IMR-90 (cell line): ENCODE results near the gene MYL12B. TPM values are rescaled to one million over a fixed set of nuclear protein-coding genes. Genes with fewer than 3 reads are reported as not detected.

Experiments
- ATAC-seq: fragments of 200-7000 bp; cut with Tn5 transposase; 2 replicates; pipeline ENCODE4 v1.9.1; 2020; ENCODE audit warnings: low read depth, mild to moderate bottlenecking, moderate library complexity
- BruUV-seq: library from RNA; stranded (reverse); fragments of 400-500 nt; replicated peaks from 2 replicates; lab custom pipeline; 2021; lab: Mats Ljungman, UMichigan
- CTCF ChIA-PET: fragments of 300-600 bp; formaldehyde crosslinking; extraction: SDS; loops from one replicate; lab custom pipeline; 2021; ENCODE audit warnings: antibody characterized with exemption; lab: Yijun Ruan, JAX
- POLR2A ChIA-PET: fragments of 300-600 bp; sonication (Branson Sonifier 250); formaldehyde crosslinking; loops from one replicate; lab custom pipeline; 2022; ENCODE audit warnings: antibody characterized with exemption; ENCODE audit not compliant: unreplicated experiment; lab: Charles Lee
- DNase-seq: peaks from one replicate; pipeline ENCODE4 v3.0.0; 2013
- H2AFZ ChIP-seq: replicated peaks from 2 replicates; pipeline ENCODE3; 2013; ENCODE audit warnings: low read length, mild to moderate bottlenecking; ENCODE audit not compliant: poor library complexity
- H2AK5ac ChIP-seq: 2 replicates; pipeline ENCODE4 v1.6.1; 2013; ENCODE audit warnings: low read depth, low read length, inconsistent platforms
- H2AK9ac ChIP-seq: replicated peaks from 2 replicates; pipeline ENCODE3; 2013; ENCODE audit warnings: mild to moderate bottlenecking, low read depth, low read length, moderate library complexity; ENCODE audit not compliant: poor library complexity
- H2BK120ac ChIP-seq: 2 replicates; pipeline ENCODE4 v1.6.1; 2013; ENCODE audit warnings: low read depth, low read length, inconsistent platforms
- H2BK15ac ChIP-seq: 3 replicates; pipeline ENCODE4 v1.6.1; 2013; ENCODE audit warnings: low read depth, low read length, inconsistent platforms
- H2BK20ac ChIP-seq: 2 replicates; pipeline ENCODE4 v1.6.1; 2013; ENCODE audit warnings: low read depth, mild to moderate bottlenecking, inconsistent platforms, low read length, moderate library complexity
- H2BK5ac ChIP-seq: 2 replicates; pipeline ENCODE4 v1.6.1; 2013; ENCODE audit warnings: mild to moderate bottlenecking, low read depth, low read length, inconsistent platforms; ENCODE audit not compliant: poor library complexity, severe bottlenecking
- H3K14ac ChIP-seq: replicated peaks from 2 replicates; pipeline ENCODE4 v1.6.1; 2013; ENCODE audit warnings: low read depth, low read length, inconsistent platforms
- H3K18ac ChIP-seq: 2 replicates; pipeline ENCODE4 v1.6.1; 2013; ENCODE audit warnings: low read depth, low read length, control low read depth
- H3K23ac ChIP-seq: 2 replicates; pipeline ENCODE4 v1.6.1; 2013; ENCODE audit warnings: low read depth, low read length, inconsistent platforms
- H3K27ac ChIP-seq: 2 replicates; pipeline ENCODE4 v1.5.1; 2013; ENCODE audit warnings: mild to moderate bottlenecking, control low read depth, low read length; ENCODE audit not compliant: insufficient read depth
- H3K27me3 ChIP-seq: 2 replicates; pipeline ENCODE4 v1.6.1; 2013; ENCODE audit warnings: low read length; ENCODE audit not compliant: control insufficient read depth, insufficient read depth
- H3K36me3 ChIP-seq: 2 replicates; pipeline ENCODE4 v1.6.1; 2013; ENCODE audit warnings: low read length, mixed read lengths; ENCODE audit not compliant: control insufficient read depth, insufficient read depth
- H3K4ac ChIP-seq: 2 replicates; pipeline ENCODE4 v1.6.1; 2013; ENCODE audit warnings: low read depth, low read length, inconsistent platforms
- H3K4me1 ChIP-seq: 2 replicates; pipeline ENCODE4 v1.6.1; 2013; ENCODE audit warnings: low read length, mixed read lengths; ENCODE audit not compliant: control insufficient read depth, insufficient read depth
- H3K4me2 ChIP-seq: 2 replicates; pipeline ENCODE4 v1.6.1; 2013; ENCODE audit warnings: low read depth, mild to moderate bottlenecking, control low read depth, low read length, moderate library complexity
- H3K4me3 ChIP-seq: 2 replicates; pipeline ENCODE4 v1.5.1; 2013; ENCODE audit warnings: low read depth, mild to moderate bottlenecking, control low read depth, low read length, moderate library complexity; ENCODE audit not compliant: insufficient read depth
- H3K56ac ChIP-seq: 2 replicates; pipeline ENCODE4 v1.6.1; 2013; ENCODE audit warnings: low read length, inconsistent platforms; ENCODE audit not compliant: insufficient read depth; ENCODE audit errors: extremely low read depth
- H3K79me1 ChIP-seq, 2 experiments: 2 replicates each; pipeline ENCODE4 v1.6.1; 2013; ENCODE audit warnings: low read length in 2 of 2, inconsistent platforms in 1 of 2, low read depth in 1 of 2
- H3K9ac ChIP-seq: 2 replicates; pipeline ENCODE4 v1.6.1; 2013; ENCODE audit warnings: low read depth, low read length, control low read depth
- H3K9me1 ChIP-seq: 2 replicates; pipeline ENCODE4 v1.6.1; 2013; ENCODE audit warnings: low read length, inconsistent platforms; ENCODE audit not compliant: insufficient read depth
- H3K9me3 ChIP-seq: 2 replicates; pipeline ENCODE4 v1.6.1; 2013; ENCODE audit warnings: low read length; ENCODE audit not compliant: control insufficient read depth, insufficient read depth
- H4K20me1 ChIP-seq: 2 replicates; pipeline ENCODE4 v1.6.1; 2013; ENCODE audit warnings: low read length, inconsistent platforms; ENCODE audit not compliant: insufficient read depth
- H4K5ac ChIP-seq: 2 replicates; pipeline ENCODE4 v1.6.1; 2013; ENCODE audit warnings: mild to moderate bottlenecking, low read depth, low read length, control low read depth
- H4K8ac ChIP-seq, 2 experiments: 2 replicates each; pipeline ENCODE4 v1.6.1; 2013; ENCODE audit warnings: low read depth in 2 of 2, low read length in 2 of 2, control low read depth in 1 of 2, inconsistent platforms in 1 of 2
- H4K91ac ChIP-seq: 2 replicates; pipeline ENCODE4 v1.6.1; 2013; ENCODE audit warnings: low read depth, low read length, inconsistent platforms; ENCODE audit not compliant: insufficient read depth
- BHLHE40 ChIP-seq: fragments of 150-350 bp; IDR thresholded peaks from 2 replicates; pipeline ENCODE4 v1.6.1; 2016; ENCODE audit warnings: mild to moderate bottlenecking, low read depth, low read length
- CEBPB ChIP-seq: IDR thresholded peaks from 2 replicates; pipeline ENCODE4 v1.6.1; 2012; ENCODE audit warnings: low read depth, low read length, improper control_type of control experiment
- CHD1 ChIP-seq: IDR thresholded peaks from 2 replicates; pipeline ENCODE4 v1.6.1; 2012; ENCODE audit warnings: low read depth, low read length, improper control_type of control experiment
- ELK1 ChIP-seq: fragments of 150-350 bp; IDR thresholded peaks from 2 replicates; pipeline ENCODE4 v1.6.1; 2016; ENCODE audit warnings: low read depth, mild to moderate bottlenecking, low read length, moderate library complexity, borderline replicate concordance
- FOS ChIP-seq: fragments of 150-350 bp; IDR thresholded peaks from 2 replicates; pipeline ENCODE4 v1.6.1; 2016; ENCODE audit warnings: low read depth, low read length
- MAZ ChIP-seq: IDR thresholded peaks from 2 replicates; pipeline ENCODE4 v1.6.1; 2012; ENCODE audit warnings: low read depth, mild to moderate bottlenecking, low read length, improper control_type of control experiment, moderate library complexity, borderline replicate concordance
- NFE2L2 ChIP-seq: fragments of 150-350 bp; IDR thresholded peaks from 2 replicates; pipeline ENCODE4 v1.6.1; 2016; ENCODE audit warnings: low read depth, mild to moderate bottlenecking, low read length
- POLR2A ChIP-seq: IDR thresholded peaks from 2 replicates; pipeline ENCODE4 v1.6.1; 2012; ENCODE audit warnings: mild to moderate bottlenecking, low read depth, low read length
- RCOR1 ChIP-seq: IDR thresholded peaks from 2 replicates; pipeline ENCODE4 v1.6.1; 2012; ENCODE audit warnings: mild to moderate bottlenecking, low read length, improper control_type of control experiment; ENCODE audit not compliant: insufficient replicate concordance
- RFX5 ChIP-seq: IDR thresholded peaks from 2 replicates; pipeline ENCODE4 v1.8.0; 2012; ENCODE audit warnings: low read depth, mild to moderate bottlenecking, low read length, moderate library complexity
- SMC3 ChIP-seq: fragments of 150-350 bp; IDR thresholded peaks from 2 replicates; pipeline ENCODE4 v1.6.1; 2016; ENCODE audit warnings: low read depth, mild to moderate bottlenecking, antibody characterized with exemption, low read length, moderate library complexity
- dilution Hi-C: fragments of 300-500 bp; cut with HindIII; formaldehyde crosslinking; loops from one replicate; pipeline ENCODE4 v1.14.3; 2018; ENCODE audit warnings: low sequenced_read_pairs; ENCODE audit not compliant: unreplicated experiment
- in situ Hi-C: fragments of 300-500 bp; cut with MboI; formaldehyde crosslinking; loops from 3 replicates; pipeline ENCODE4 v1.14.3; 2019; ENCODE audit warnings: low sequenced_read_pairs, inconsistent platforms, mixed read lengths
- intact Hi-C: fragments of 100-400 bp; cut with micrococcal nuclease; formaldehyde crosslinking; loops from 2 replicates; pipeline ENCODE4 v1.10.0; 2022
- polyA plus RNA-seq, 3 experiments: library from polyadenylated mRNA; depleted of rRNA; stranded (reverse); fragments of >200 nt; gene quantifications; 2 replicates each; pipeline ENCODE4 v1.2.3, GENCODE V29; 2012; ENCODE audit warnings: low replicate concordance in 1 of 3
- total RNA-seq: library from RNA; depleted of rRNA; stranded (reverse); fragments of >200 nt; gene quantifications from 2 replicates; pipeline ENCODE4 v1.2.3, GENCODE V29; 2012
- TF ChIP-seq, protein P1 (sequence below): conservative IDR thresholded peaks from 2 replicates; pipeline ENCODE4 v1.5.1; 2012; ENCODE audit warnings: mild to moderate bottlenecking, low read depth, low read length, improper control_type of control experiment
- TF ChIP-seq, protein P2 (sequence below): fragments of 150-350 bp; IDR thresholded peaks from 2 replicates; pipeline ENCODE4 v1.6.1; 2017; ENCODE audit warnings: mild to moderate bottlenecking, antibody characterized with exemption, low read length, low read depth

MYL12B gene
- total and polyA plus RNA-seq, 2 of the 4 experiments (the other 2 are of a cell fraction), result 692 to 816 TPM

GRCh38 chr18:3268306-3268705, 6.4 kb downstream of the MYL12B start:
- no peak overlapping the region; the same call in 1 of the 2 replicates for H3K14ac ChIP-seq
- intact Hi-C loops (no loop called here), in situ Hi-C loops (no loop called here), dilution Hi-C loops (no loop called here)
- no peak overlapping the region for H4K5ac ChIP-seq
- peaks cover 96% of the 10 kb centered on the region for H4K20me1 ChIP-seq
- TF ChIP-seq FOS (no peak), CHD1 (no peak), NFE2L2 (no peak), POLR2A (no peak), ELK1 (no peak), BHLHE40 (no peak), SMC3 (no peak), RFX5 (no peak), MAZ (no peak), CEBPB (no peak), RCOR1 (no peak)
- TF ChIP-seq, protein P1, sequence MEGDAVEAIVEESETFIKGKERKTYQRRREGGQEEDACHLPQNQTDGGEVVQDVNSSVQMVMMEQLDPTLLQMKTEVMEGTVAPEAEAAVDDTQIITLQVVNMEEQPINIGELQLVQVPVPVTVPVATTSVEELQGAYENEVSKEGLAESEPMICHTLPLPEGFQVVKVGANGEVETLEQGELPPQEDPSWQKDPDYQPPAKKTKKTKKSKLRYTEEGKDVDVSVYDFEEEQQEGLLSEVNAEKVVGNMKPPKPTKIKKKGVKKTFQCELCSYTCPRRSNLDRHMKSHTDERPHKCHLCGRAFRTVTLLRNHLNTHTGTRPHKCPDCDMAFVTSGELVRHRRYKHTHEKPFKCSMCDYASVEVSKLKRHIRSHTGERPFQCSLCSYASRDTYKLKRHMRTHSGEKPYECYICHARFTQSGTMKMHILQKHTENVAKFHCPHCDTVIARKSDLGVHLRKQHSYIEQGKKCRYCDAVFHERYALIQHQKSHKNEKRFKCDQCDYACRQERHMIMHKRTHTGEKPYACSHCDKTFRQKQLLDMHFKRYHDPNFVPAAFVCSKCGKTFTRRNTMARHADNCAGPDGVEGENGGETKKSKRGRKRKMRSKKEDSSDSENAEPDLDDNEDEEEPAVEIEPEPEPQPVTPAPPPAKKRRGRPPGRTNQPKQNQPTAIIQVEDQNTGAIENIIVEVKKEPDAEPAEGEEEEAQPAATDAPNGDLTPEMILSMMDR, result no peak
- TF ChIP-seq, protein P2, sequence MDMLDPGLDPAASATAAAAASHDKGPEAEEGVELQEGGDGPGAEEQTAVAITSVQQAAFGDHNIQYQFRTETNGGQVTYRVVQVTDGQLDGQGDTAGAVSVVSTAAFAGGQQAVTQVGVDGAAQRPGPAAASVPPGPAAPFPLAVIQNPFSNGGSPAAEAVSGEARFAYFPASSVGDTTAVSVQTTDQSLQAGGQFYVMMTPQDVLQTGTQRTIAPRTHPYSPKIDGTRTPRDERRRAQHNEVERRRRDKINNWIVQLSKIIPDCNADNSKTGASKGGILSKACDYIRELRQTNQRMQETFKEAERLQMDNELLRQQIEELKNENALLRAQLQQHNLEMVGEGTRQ, result no peak
- H3K79me1 ChIP-seq, result peaks cover 6 to 77% of the 10 kb centered on the region in 2 experiments
- H4K8ac ChIP-seq, result no peak overlapping the region
- H3K27me3 ChIP-seq, result no peaks in the 10 kb centered on the region
- H3K27ac ChIP-seq, result no peak overlapping the region
- ATAC-seq (no peak), DNase-seq (no peak)
- H4K91ac ChIP-seq, result no peak overlapping the region
- no peak overlapping the region for H3K4ac ChIP-seq
- H3K56ac ChIP-seq, result no peak overlapping the region
- H2BK15ac ChIP-seq, result no peak overlapping the region
- no peak overlapping the region for H2AK5ac ChIP-seq
- H2AFZ ChIP-seq, result no peak overlapping the region
- peak overlapping the region; percentile 6; the same call in 1 of the 2 replicates for H3K4me2 ChIP-seq
- BruUV-seq, result no TSS peak
- H2BK120ac ChIP-seq, result no peak overlapping the region
- H3K9me1 ChIP-seq, result peaks cover 33% of the 10 kb centered on the region
- H3K9me3 ChIP-seq, result no peaks in the 10 kb centered on the region
- no peak overlapping the region for H2AK9ac ChIP-seq
- H2BK20ac ChIP-seq, result no peak overlapping the region
- H2BK5ac ChIP-seq, result peak overlapping the region; percentile 1
- POLR2A ChIA-PET, result no interaction called here
- CTCF ChIA-PET, result no interaction called here
- H3K4me3 ChIP-seq, result no peak overlapping the region
- H3K4me1 ChIP-seq, result peaks cover 16% of the 10 kb centered on the region
- H3K23ac ChIP-seq, result no peak overlapping the region
- no peak overlapping the region for H3K18ac ChIP-seq
- peaks cover 7% of the 10 kb centered on the region for H3K36me3 ChIP-seq
- H3K9ac ChIP-seq, result no peak overlapping the region
